Psoas muscle (tissue), 8 donors: ENCODE data around the gene COL18A1. TPM values are rescaled to one million over a fixed set of nuclear protein-coding genes. Genes with fewer than 3 reads are reported as not detected.
"Not testable (repeated sequence)": the region's sequence is repeated elsewhere in the genome, so short reads cannot be mapped to it uniquely, and the experiment has no call there.

ENCODE experiments used
- ATAC-seq, 4 donors: fragments of 200-7000 bp; cut with Tn5 transposase; one replicate each; pipeline ENCODE4 v1.9.1; 2020; ENCODE audit warnings: moderate library complexity in 3 of 4, mild to moderate bottlenecking in 2 of 4
- DNase-seq, 2 donors: peaks; one replicate each; pipeline ENCODE4 v3.0.0-alpha.2; 2020
- H3K27ac ChIP-seq: fragments of 200-600 bp; one replicate; pipeline ENCODE4 v1.8.0; 2022
- H3K27me3 ChIP-seq, 3 donors: fragments of 200-600 bp in 1 of 3; one replicate each; pipeline versions ENCODE4 v1.6.1 to v1.8.0; 2013 to 2022; ENCODE audit warnings: low read length in 2 of 3, mild to moderate bottlenecking in 2 of 3, moderate library complexity in 1 of 3; ENCODE audit not compliant: insufficient read depth in 3 of 3
- H3K36me3 ChIP-seq, 2 donors: fragments of 200-600 bp in 1 of 2; one replicate each; pipeline versions ENCODE4 v1.6.1 to v1.8.0; 2013 to 2022; ENCODE audit warnings: low read depth in 1 of 2, mild to moderate bottlenecking in 1 of 2, moderate library complexity in 1 of 2; ENCODE audit not compliant: insufficient read depth in 1 of 2
- H3K4me1 ChIP-seq: fragments of 200-600 bp; one replicate; pipeline ENCODE4 v1.8.0; 2022
- H3K4me3 ChIP-seq: fragments of 200-600 bp; one replicate; pipeline ENCODE4 v1.8.0; 2022; ENCODE audit warnings: mild to moderate bottlenecking
- H3K9me3 ChIP-seq: fragments of 200-600 bp; one replicate; pipeline ENCODE4 v1.8.0; 2022
- WGBS, 3 donors: extraction: QIAGEN DNeasy Blood & Tissue Kit; methylation state at CpG; one replicate each; pipeline versions ENCODE4 v1.1.6 to v1.1.7; 2013; 5-methylcytosine and 5-hydroxymethylcytosine counted together
- intact Hi-C, 2 donors: fragments of 100-400 bp; cut with DNase I; formaldehyde crosslinking; loops; one replicate each; pipeline versions ENCODE4 v1.11.0 to v1.14.2; 2022
- polyA plus RNA-seq, 3 donors: library from polyadenylated mRNA; stranded (reverse); fragments of 200-250 nt; gene quantifications; one replicate each; pipeline ENCODE4 v1.2.3, GENCODE V29; 2013
- total RNA-seq, 4 donors: library from RNA; stranded (reverse); fragmentation: NEBNext Ultra II Directional in 2 of 4; extraction: Animal tissue kit (Norgen Biotek cat#: 25700) in 2 of 4; gene quantifications; one replicate each; pipeline versions ENCODE4 v1.2.1 to v1.2.4, GENCODE V29; 2021 to 2023
- TF ChIP-seq, protein P1 (sequence below): fragments of 200-600 bp; IDR thresholded peaks from one replicate; pipeline ENCODE4 v1.8.0; 2022; ENCODE audit warnings: antibody characterized with exemption
- donor health status: healthy with polysubstance abuse.
- donor health status: DM: no; HTN: no; CAD: no; lungs with moderate emphysema.
- donor health status: Bipolar disorder and iron deficiency.
- donor health status: healthy.
- donor health status: DM: yes; HTN: yes; CAD: no.
- donor health status: DM: no; HTN: no; CAD: no.
- donor health status: DM: no; HTN: no; CAD: no.
- donor health status: DM: yes; HTN: yes; CAD: no.

The COL18A1 gene
- total and polyA plus RNA-seq, 7 donors = 4.8 to 25.3 (median 12.1) TPM

GRCh38 chr21:45441431-45442255 lies 36.7 kb downstream of the COL18A1 start:
- ATAC-seq = no peak
- no peaks in the 10 kb centered on the region for H3K36me3 ChIP-seq
- WGBS, 3 donors = 89 to 95% (median 92%) methylated on average over 31 of the region's 31 CpGs
- DNase-seq = peak; percentile 5 to 50
- H3K4me3 ChIP-seq = no peak overlapping the region
- TF ChIP-seq, protein P1, sequence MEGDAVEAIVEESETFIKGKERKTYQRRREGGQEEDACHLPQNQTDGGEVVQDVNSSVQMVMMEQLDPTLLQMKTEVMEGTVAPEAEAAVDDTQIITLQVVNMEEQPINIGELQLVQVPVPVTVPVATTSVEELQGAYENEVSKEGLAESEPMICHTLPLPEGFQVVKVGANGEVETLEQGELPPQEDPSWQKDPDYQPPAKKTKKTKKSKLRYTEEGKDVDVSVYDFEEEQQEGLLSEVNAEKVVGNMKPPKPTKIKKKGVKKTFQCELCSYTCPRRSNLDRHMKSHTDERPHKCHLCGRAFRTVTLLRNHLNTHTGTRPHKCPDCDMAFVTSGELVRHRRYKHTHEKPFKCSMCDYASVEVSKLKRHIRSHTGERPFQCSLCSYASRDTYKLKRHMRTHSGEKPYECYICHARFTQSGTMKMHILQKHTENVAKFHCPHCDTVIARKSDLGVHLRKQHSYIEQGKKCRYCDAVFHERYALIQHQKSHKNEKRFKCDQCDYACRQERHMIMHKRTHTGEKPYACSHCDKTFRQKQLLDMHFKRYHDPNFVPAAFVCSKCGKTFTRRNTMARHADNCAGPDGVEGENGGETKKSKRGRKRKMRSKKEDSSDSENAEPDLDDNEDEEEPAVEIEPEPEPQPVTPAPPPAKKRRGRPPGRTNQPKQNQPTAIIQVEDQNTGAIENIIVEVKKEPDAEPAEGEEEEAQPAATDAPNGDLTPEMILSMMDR = no peak
- H3K9me3 ChIP-seq = no peaks in the 10 kb centered on the region
- intact Hi-C loops = no loop called here
- H3K27me3 ChIP-seq = peaks cover 0 to 28% (median 2%) of the 10 kb centered on the region in 3 donors
- no peak overlapping the region for H3K27ac ChIP-seq
- H3K4me1 ChIP-seq = peaks cover 11% of the 10 kb centered on the region

- no peaks in the 10 kb centered on the region for H3K36me3 ChIP-seq
- H3K27me3 ChIP-seq = peaks cover 0 to 28% (median 2%) of the 10 kb centered on the region in 3 donors
- no peak overlapping the region for H3K27ac ChIP-seq
- H3K4me3 ChIP-seq = no peak overlapping the region
- intact Hi-C loops = no loop called here
- 94 to 96% (median 96%) methylated on average over 13 to 17 of the region's 17 CpGs for WGBS, 3 donors
- H3K4me1 ChIP-seq = peaks cover 11% of the 10 kb centered on the region
- ATAC-seq (no peak), DNase-seq (peak in 1 of 2 donors; percentile 28)
- TF ChIP-seq, protein P1 = no peak
- no peaks in the 10 kb centered on the region for H3K9me3 ChIP-seq
Measured at GRCh38 chr21:45442276-45442675, 37.3 kb downstream of the COL18A1 start.

DNA sequence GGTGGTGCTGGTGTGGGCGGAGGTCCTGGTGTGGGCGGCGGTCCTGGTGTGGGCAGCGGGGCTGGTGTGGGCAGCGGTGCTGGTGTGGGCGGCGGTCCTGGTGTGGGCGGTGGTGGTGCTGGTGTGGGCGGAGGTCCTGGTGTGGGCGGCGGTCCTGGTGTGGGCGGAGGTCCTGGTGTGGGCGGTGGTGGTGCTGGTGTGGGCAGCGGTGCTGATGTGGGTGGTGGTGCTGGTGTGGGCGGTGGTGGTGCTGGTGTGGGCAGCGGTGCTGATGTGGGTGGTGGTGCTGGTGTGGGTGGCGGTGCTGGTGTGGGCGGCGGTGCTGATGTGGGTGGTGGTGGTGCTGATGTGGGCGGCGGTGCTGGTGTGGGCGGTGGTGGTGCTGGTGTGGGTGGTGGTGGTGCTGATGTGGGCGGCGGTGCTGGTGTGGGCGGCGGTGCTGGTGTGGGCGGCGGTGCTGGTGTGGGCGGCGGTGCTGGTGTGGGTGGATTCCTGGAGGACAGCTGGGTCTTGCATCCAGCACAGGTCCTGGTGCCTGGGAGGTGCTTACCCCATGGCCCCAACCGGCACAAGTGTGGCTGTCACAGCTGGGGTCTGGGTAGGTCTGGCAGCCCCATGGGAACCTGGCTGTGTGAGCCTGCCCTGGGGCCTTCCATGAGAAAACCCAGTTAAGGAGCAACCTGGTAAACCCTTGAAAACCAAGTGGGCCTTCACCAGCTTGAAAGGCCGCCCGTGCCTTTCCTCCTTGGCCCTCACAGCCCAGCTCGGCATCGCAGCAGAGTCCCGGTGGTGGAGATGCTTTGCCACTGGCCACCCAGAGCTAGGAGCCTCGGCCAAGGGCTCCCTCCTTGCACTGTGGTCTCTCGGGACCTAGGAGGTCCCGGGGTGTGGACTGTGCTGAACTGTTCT lies 38.0 kb downstream of the COL18A1 start:
- H3K9me3 ChIP-seq, H3K36me3 ChIP-seq, intact Hi-C loops, H3K4me3 ChIP-seq, H3K27ac ChIP-seq, ATAC-seq: not testable (repeated sequence)
- peak; percentile 12 to 28 for DNase-seq
- H3K27me3 ChIP-seq = peaks cover 0 to 32% (median 2%) of the 10 kb centered on the region in 3 donors
- H3K4me1 ChIP-seq = peaks cover 11% of the 10 kb centered on the region
- WGBS, 3 donors = 85 to 93% (median 92%) methylated on average over 25 to 34 of the region's 39 CpGs

GRCh38 chr21:45443595-45444181 lies 38.7 kb downstream of the COL18A1 start:
- H3K9me3 ChIP-seq = no peaks in the 10 kb centered on the region
- DNase-seq (peak; percentile 4 to 48), ATAC-seq (no peak)
- 84 to 87% (median 85%) methylated on average over 27 of the region's 27 CpGs for WGBS, 3 donors
- H3K27ac ChIP-seq = no peak overlapping the region
- H3K36me3 ChIP-seq = no peaks in the 10 kb centered on the region
- no peak overlapping the region for H3K4me3 ChIP-seq
- intact Hi-C loops = no loop called here
- peaks cover 7% of the 10 kb centered on the region for H3K4me1 ChIP-seq
- H3K27me3 ChIP-seq = peaks cover 0 to 37% (median 2%) of the 10 kb centered on the region in 3 donors
- TF ChIP-seq, protein P1 = no peak
